ENCODE data around the gene CHRDL1. TPM values are rescaled to one million over a fixed set of nuclear protein-coding genes. Genes with fewer than 3 reads are reported as not detected.
"Not testable (repeated sequence)": the region's sequence is repeated elsewhere in the genome, so short reads cannot be mapped to it uniquely, and the experiment has no call there.

The CHRDL1 gene
- total RNA-seq, 1 experiment from 2014 or later, result 0.47 TPM

GRCh38 chrX:110657073-110657472 lies 138.5 kb downstream of the CHRDL1 start:
- no peak overlapping the region for H2AFZ ChIP-seq (ENCODE audit: low read length)
- POLR2A ChIA-PET (ENCODE audit: unreplicated experiment), result no interaction called here
- no peak overlapping the region for H3K4me2 ChIP-seq (ENCODE audit: low read length)
- no peaks in the 10 kb centered on the region for H3K27me3 ChIP-seq (ENCODE audit: low read length)
- BruUV-seq (replicated peaks), result no TSS peak
- H3K4me3 ChIP-seq (ENCODE audit: low read length), result no peak overlapping the region
- CTCF ChIA-PET, result no interaction called here
- H3K9me3 ChIP-seq (ENCODE audit: low read length), result no peaks in the 10 kb centered on the region
- H3F3A ChIP-seq (ENCODE audit: low read length, unreplicated experiment), result no peaks in the 10 kb centered on the region
- ATAC-seq, result no peak
- H3K9me2 ChIP-seq (replicated peaks; ENCODE audit: low read length), result no peaks in the 10 kb centered on the region
- H3K4me1 ChIP-seq (ENCODE audit: insufficient read depth, low read length), result no peaks in the 10 kb centered on the region
- no peaks in the 10 kb centered on the region for H4K20me1 ChIP-seq (ENCODE audit: low read length)
- intact Hi-C loops (cut with micrococcal nuclease), result no loop called here
- H3K79me2 ChIP-seq (ENCODE audit: low read length), result no peaks in the 10 kb centered on the region
- H3K27ac ChIP-seq (ENCODE audit: low read length), result no peak overlapping the region
- no peak for DNase-seq
- no peak overlapping the region for H3K9ac ChIP-seq (ENCODE audit: low read length)
- no peaks in the 10 kb centered on the region for H3K36me3 ChIP-seq (ENCODE audit: low read depth, low read length)
- TF ChIP-seq EZH2phosphoT487 (IDR thresholded peaks at IDR 0.05; ENCODE audit: borderline replicate concordance, low read length), result no peak
- TF ChIP-seq CTCF (conservative IDR thresholded peaks at IDR 0.05; ENCODE audit: low read depth, low read length), result no peak
- no peak for TF ChIP-seq EZH2 (IDR thresholded peaks at IDR 0.05; ENCODE audit: low read length, unreplicated experiment)

- H3F3A ChIP-seq (ENCODE audit: low read length, unreplicated experiment); H3K9me3 ChIP-seq (ENCODE audit: low read length); H2AFZ ChIP-seq (ENCODE audit: low read length); BruUV-seq (replicated peaks); intact Hi-C loops (cut with micrococcal nuclease); H3K4me3 ChIP-seq (ENCODE audit: low read length); H3K9ac ChIP-seq (ENCODE audit: low read length); H3K9me2 ChIP-seq (replicated peaks; ENCODE audit: low read length); H4K20me1 ChIP-seq (ENCODE audit: low read length); H3K27me3 ChIP-seq (ENCODE audit: low read length); CTCF ChIA-PET; H3K27ac ChIP-seq (ENCODE audit: low read length); H3K4me1 ChIP-seq (ENCODE audit: insufficient read depth, low read length); H3K4me2 ChIP-seq (ENCODE audit: low read length); H3K36me3 ChIP-seq (ENCODE audit: low read depth, low read length); POLR2A ChIA-PET (ENCODE audit: unreplicated experiment); ATAC-seq; DNase-seq; H3K79me2 ChIP-seq (ENCODE audit: low read length): not testable (repeated sequence)
These were observed 141.3 kb downstream of the CHRDL1 start for GRCh38 chrX:110654280-110654679.

- H2AFZ ChIP-seq (ENCODE audit: low read length), result no peak overlapping the region
- H3K9ac ChIP-seq (ENCODE audit: low read length), result no peak overlapping the region
- no peaks in the 10 kb centered on the region for H3F3A ChIP-seq (ENCODE audit: low read length, unreplicated experiment)
- H3K4me1 ChIP-seq (ENCODE audit: insufficient read depth, low read length), result no peaks in the 10 kb centered on the region
- POLR2A ChIA-PET (ENCODE audit: unreplicated experiment), result no interaction called here
- H3K9me3 ChIP-seq (ENCODE audit: low read length), result no peaks in the 10 kb centered on the region
- no peak for DNase-seq
- intact Hi-C loops (cut with micrococcal nuclease), result no loop called here
- no peaks in the 10 kb centered on the region for H3K27me3 ChIP-seq (ENCODE audit: low read length)
- no peak overlapping the region for H3K4me3 ChIP-seq (ENCODE audit: low read length)
- H3K9me2 ChIP-seq (replicated peaks; ENCODE audit: low read length), result no peaks in the 10 kb centered on the region
- no peaks in the 10 kb centered on the region for H3K36me3 ChIP-seq (ENCODE audit: low read depth, low read length)
- H4K20me1 ChIP-seq (ENCODE audit: low read length), result no peaks in the 10 kb centered on the region
- no peak overlapping the region for H3K27ac ChIP-seq (ENCODE audit: low read length)
- CTCF ChIA-PET, result no interaction called here
- no peak for TF ChIP-seq CTCF (conservative IDR thresholded peaks at IDR 0.05; ENCODE audit: low read depth, low read length)
- TF ChIP-seq EZH2phosphoT487 (IDR thresholded peaks at IDR 0.05; ENCODE audit: borderline replicate concordance, low read length), result no peak
- TF ChIP-seq EZH2 (IDR thresholded peaks at IDR 0.05; ENCODE audit: low read length, unreplicated experiment), result no peak
- no peak for ATAC-seq
- no peaks in the 10 kb centered on the region for H3K79me2 ChIP-seq (ENCODE audit: low read length)
- BruUV-seq (replicated peaks), result no TSS peak
- H3K4me2 ChIP-seq (ENCODE audit: low read length), result no peak overlapping the region
These were observed 149.2 kb downstream of the CHRDL1 start for GRCh38 chrX:110646386-110646785.

All from PC-3 (cell line).